Mucosa of gallbladder (tissue), 1 donor: ENCODE data around the gene ZBTB20. TPM values are rescaled to one million over a fixed set of nuclear protein-coding genes. Genes with fewer than 3 reads are reported as not detected.

Source experiments
- DNase-seq: peaks from one replicate; pipeline ENCODE4 v3.0.0-alpha.2; 2020; ENCODE audit warnings: low spot score
- total RNA-seq: library from RNA; stranded (reverse); gene quantifications from one replicate; pipeline ENCODE4 v1.2.1, GENCODE V29; 2021
- donor health status: DM: no; HTN: no; CAD: no.

The ZBTB20 gene
- total RNA-seq, 1 donor from 2014 or later = 75.9 TPM

DNA sequence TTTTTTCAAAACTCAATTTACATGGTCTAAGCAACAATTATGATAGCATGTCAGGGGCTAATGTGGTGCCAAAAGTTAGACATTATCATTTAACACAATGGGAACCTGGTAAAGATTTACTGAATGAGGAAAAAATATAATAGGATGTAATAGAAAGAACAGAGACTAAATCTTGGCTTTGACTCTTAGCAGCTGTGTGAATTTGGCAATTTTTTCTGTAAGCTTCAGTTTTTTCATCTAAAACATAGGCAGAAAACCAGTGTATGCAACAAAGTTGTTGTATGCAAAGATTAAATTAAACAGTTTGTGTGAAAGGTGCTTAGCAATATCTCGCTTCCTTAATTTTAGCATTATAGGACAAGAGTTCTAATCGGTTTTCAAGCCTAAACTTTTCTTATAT, 57.6 kb downstream of the ZBTB20 start:
- DNase-seq = no peak

GRCh38 chr3:115087512-115087911, 59.6 kb downstream of the ZBTB20 start:
- no peak for DNase-seq

DNA sequence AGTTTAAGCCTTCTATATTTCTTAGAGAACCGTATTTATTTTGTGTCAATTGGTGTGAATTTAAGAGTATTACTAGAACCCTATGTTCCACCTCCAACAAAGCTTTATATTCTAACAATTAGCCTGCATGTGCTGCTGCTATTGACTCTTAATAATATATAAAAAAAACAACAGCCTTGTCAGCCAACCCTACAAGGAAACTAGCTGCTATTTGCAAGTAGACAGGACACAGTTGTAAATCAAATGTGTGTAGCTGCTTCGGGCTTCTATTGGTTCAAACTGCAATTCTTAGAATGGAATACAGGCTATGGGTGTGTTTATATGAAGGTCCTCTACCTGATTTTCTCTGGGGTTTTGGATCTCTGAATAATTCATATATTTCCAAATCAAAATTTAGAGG, 60.7 kb downstream of the ZBTB20 start:
- DNase-seq = no peak

- DNase-seq = no peak
Measured at GRCh38 chr3:115085197-115085865, 61.8 kb downstream of the ZBTB20 start.

- no peak for DNase-seq
Measured at GRCh38 chr3:115084686-115085085, 62.4 kb downstream of the ZBTB20 start.

GRCh38 chr3:115082260-115082659, 64.8 kb downstream of the ZBTB20 start:
- no peak for DNase-seq

DNA sequence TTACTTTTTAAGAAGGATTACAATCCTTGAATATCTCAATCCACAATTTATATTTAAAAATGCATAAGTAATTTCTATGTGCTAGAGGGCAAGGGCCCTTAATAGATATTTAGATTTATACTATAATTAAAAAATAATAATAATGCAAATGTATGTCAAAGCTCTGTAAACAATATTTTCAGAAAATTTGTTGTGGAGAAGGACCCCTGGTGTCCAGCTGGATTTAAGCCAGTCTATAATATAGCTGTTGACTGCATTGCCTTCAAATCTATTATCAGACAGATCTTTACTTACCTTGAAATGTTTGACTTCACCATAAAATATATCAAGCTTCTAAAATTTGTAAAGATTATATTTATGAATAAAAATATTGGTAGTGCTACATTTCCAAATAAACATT, 65.6 kb downstream of the ZBTB20 start:
- DNase-seq = no peak

- no peak for DNase-seq
Measured at GRCh38 chr3:115077501-115078250, 69.4 kb downstream of the ZBTB20 start.

DNA sequence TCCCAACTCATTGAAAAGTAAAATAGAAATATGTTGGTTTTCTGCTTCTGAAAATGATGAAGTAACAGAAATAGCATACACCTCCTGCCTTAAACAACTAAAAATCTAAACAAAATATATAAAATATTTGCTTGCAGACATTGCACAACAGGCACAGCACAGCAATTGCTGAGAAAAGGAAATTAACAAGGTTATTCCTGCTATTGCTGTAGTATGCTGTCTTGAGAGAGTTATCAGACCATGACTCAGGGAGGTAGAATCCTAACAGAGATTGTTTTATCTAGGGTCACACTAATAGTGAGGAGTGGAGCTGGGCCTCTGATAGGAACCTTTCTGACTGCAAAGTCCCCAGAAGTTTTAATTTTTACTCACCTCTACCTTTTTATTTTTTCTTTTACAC, 72.6 kb downstream of the ZBTB20 start:
- DNase-seq = no peak

DNA sequence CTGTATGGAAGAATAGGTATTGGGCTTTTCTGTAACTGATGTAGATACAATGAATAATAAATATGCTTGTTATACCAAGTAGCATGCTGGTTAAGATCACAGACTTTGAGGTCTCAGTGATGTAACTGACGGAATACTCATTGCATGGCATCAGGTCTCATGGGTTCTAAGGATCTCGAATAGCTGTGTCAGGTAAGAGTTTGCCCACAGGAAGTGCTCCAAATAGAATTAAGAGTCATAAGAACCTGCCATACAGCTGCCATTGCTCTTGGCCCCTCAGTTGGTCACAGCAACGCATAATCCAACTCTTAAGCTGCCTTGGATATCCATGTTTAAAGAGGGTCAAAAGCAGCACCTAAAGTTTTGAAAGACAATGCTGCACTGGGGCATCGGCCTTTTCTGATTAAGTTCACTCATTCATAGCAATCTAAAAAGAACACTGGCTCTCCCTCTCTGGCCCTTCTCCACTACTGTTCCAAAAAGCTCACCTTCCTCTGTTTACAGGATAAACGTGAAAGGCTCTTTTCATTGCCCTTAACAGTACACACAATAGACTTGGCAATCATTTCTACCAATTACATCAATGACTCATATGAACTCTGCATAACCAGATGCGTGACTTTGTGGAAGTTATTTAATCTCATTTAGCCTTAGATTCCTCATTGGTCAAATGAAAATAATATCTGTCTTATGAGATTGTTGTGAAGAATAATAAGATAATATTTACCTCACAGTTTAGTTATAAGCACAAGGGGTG, 74.6 kb downstream of the ZBTB20 start:
- DNase-seq = no peak

DNA sequence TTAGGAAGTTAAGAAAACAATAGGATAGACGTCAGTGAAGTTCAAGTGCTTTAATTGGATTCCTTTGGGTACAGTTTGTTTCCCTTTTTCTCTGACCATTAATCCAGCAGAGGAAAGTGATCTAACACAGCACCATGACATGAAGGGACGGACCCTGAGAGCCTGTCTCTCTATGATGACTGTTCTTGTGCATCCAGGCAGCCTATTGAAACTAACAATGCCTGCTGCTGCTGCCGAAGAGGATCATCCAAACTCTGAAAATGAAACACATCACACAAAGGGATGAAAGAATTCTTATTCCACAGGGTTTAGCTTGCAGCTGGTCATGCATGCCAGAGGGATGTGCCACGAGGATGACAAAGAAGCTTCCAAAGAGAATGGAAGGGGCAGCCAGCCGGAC, 75.5 kb downstream of the ZBTB20 start:
- no peak for DNase-seq

- DNase-seq = no peak
Measured at GRCh38 chr3:115071166-115071565, 75.9 kb downstream of the ZBTB20 start.

DNA sequence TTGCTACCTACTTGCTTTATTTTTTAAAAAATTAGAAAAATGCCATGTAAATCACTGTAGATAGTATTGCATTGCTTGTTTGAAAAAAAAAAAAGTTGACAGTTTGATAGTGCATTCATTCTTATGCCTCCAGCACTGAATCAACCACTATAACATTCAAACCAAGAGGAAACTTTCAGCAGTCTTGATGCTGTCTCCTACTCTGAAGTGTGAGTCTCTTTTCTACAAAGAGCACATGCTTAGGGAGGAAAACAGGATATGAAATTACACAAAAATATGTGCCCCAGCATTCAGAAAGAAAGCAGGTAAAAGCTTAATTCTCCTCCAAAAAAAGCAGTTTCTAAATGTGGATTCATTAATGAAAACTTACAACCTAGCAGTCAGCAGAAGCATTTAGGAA, 78.3 kb downstream of the ZBTB20 start:
- no peak for DNase-seq

DNA sequence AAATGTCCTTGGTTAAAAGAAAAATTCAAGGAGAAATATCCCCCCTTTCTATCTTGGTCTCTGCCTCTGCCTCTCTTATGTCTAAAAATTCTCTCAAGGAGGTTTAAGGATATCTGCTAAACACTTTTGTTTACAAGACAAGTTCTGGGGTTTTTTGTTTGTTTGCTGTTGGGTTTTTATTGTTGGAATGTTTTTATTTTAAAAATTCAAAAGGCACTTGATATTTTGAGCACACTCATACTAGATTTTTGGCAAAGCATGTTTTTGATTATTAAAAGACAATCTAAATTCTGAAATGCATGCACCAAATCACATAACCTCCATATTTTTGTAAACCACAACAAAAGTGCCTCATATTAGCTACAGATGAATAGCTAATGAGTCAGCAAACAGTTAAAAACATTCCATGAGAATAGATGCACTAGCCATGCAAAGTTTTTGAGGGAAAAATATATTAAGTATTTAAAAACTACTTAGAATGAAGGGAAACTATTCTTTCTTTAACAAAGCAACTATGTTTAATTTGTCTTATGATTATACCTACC, 84.6 kb downstream of the ZBTB20 start:
- DNase-seq = no peak

- no peak for DNase-seq
Measured at GRCh38 chr3:115062009-115062408, 85.1 kb downstream of the ZBTB20 start.

DNA sequence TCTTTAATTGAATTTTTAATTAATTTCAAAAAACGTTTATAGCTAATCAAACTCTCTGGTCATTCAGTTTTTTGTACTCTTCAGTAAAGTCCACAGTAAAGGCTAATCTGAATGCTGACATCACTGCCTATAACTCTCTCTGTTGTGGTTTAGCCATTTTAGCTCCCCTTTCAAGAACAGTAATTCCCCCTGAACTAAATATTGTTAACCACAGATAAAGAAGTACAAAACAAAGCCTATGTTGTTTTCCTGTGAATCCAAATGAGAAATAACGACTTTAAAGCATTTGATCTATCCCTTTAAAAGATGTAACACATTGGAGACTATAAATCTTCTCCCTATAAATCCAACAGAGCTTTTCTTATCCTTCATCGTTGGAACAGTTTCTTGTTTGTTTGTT, 94.2 kb downstream of the ZBTB20 start:
- DNase-seq = no peak

- no peak for DNase-seq
Measured at GRCh38 chr3:115042351-115042750, 104.7 kb downstream of the ZBTB20 start.

GRCh38 chr3:115040673-115041286, 106.3 kb downstream of the ZBTB20 start:
- DNase-seq = peak; percentile 32

DNA sequence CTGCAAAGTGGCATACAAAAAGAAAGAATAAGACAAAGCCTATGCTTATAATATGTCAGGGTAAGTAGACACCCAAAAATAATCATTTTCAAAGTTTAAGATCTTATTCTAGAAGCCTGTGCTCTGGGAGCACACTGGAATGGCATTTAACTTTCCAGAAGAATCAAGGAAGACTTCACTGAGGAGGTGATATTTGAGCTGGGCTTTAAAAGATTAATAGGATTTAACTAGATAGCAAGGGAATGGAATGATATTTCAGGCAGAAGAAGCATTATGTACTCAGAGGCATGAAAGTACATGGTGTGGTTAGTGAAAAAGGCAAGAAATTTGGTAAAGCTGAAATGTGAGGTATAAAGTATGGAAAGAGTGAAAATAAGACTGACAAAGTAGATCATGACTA, 106.8 kb downstream of the ZBTB20 start:
- DNase-seq = no peak

DNA sequence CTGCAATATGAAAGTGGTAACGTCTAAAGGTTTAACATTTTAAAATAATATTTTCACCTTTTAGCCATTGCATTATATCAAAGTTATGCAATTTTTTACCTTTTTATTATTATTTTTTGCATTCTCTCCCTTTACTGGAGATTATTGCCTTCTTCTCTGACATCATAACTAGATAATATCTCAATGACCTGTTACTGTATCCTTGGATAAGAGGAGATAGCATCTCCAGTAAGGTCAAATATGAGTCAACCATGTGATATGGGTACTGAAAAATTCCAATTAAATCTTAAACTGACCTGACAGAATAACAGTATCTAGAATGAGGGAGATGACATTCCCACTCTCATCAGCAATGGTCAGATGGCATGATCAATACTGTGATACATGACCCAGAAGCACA, 108.3 kb downstream of the ZBTB20 start:
- DNase-seq = no peak

GRCh38 chr3:115022835-115023398, 124.2 kb downstream of the ZBTB20 start:
- no peak for DNase-seq

DNA sequence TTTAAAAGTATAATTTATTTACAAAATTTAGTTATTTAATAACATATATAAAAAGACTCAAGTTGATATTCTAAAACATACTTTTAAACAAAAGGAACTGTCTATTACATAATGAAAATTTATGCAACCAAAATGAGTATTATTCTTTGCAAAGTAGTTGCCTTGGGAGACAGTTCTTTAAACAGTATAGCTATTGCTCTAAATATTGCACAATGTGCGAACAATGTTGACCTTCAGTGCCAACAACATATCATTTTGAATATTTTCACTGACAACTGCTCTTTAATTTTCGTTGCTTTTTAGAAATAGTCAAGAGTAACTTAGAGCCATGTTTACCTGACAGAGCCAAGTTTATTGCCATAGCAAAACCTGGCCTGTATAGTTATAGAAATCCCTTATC, 124.9 kb downstream of the ZBTB20 start:
- no peak for DNase-seq
